Measurements from ENCODE around the gene RASSF7.
A peak's percentile ranks its signal among the peaks of the same experiment; 100 is the strongest.

Gene RASSF7

DNA sequence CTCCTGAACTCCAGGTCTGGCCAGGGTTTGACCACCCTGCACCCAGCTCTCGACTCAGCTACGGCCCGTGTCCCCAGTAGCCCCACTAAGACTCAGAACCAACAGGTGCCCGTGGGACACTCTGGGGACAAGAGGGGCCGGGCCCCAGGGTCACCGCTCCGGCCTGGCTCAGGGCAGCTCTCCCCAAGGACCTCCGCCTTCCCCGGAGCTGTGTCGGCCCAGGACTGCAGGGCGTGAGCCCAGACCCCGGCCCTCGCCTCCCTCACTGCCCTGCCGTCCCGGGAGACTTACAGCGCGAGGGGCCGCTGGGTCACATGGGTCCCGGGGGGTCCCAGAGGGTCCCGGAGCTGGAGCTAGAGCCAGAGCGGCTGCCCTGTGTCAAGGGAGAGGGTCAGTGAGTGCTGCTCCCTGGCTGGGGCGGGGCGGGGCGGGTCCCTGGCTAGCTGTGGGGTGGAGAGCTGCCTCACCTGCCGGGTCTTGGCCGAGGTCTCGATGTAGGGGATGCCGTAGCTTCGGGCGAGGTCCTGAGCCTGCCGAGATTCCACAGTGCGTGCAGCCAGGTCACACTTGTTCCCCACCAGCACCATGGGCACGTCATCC, 27.7 kb upstream of the RASSF7 start:
- no peak for DNase-seq

DNA sequence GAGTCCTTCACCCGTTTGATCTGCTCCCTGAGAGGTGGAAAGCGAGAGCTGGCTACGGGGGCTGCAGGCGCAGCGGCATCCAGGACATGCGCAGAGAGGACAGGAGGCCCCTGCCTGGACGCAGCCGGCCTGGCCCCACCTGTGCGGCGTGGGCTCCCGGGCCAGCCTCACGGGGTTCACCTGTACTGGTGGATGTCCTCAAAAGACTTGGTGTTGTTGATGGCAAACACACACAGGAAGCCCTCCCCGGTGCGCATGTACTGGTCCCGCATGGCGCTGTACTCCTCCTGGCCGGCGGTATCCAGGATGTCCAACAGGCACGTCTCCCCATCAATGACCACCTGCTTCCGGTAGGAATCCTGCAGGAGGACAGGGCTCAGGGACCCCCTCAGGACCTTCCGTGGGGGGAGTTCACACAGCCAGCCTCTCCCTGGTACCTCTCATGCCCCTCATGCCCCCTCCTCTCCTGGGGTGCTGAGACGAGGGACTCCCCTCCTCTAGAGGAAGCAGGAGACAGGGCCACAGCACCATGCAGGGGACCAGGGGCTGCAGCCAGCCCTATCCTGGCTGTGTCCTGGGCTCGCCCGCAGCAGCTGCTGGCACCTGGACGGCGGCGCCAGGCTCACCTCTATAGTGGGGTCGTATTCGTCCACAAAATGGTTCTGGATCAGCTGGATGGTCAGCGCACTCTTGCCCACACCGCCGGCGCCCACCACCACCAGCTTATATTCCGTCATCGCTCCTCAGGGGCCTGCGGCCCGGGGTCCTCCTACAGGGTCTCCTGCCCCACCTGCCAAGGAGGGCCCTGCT, 27.0 kb upstream of the RASSF7 start:
- DNase-seq: no peak

DNA sequence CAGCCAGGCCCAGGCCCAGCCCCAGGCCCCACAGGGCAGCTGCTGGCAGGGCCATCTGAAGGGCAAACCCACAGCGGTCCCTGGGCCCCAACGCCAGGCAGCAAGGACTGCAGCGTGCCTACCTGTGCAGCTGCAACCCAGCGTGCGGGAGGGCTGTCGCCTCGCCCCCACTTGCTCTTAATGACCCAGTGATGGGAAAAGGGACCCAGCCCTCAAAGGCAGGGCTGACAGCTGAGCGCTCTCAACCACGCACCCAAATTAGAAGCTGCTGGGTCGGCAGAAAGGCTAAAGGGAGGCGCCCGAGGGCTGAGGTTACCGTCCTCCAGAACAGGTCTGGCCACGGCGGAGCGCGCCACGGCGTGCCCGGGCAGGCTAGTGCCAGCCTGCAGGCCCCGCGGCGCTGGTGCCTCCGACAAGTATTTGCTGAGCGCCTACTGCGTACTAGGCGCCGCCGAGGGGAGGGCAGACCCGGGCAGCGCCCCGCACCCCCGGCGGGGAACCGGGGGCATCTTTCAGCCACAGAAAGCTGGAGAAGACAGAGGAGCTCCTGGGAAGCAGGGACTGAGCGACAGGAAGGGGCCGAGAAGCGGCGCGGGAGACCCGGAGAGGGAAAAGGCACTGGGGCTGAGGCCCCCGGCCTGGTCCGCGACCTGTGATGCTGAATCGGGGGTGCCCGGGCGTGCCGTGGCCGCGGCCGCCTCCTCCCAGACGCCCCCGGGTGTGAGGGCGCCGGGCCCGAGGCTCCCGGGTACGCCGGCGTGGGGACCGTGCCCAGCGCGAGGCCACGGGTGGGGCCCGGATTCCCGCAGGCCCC, 26.2 kb upstream of the RASSF7 start:
- DNase-seq: peak; percentile 11

DNA sequence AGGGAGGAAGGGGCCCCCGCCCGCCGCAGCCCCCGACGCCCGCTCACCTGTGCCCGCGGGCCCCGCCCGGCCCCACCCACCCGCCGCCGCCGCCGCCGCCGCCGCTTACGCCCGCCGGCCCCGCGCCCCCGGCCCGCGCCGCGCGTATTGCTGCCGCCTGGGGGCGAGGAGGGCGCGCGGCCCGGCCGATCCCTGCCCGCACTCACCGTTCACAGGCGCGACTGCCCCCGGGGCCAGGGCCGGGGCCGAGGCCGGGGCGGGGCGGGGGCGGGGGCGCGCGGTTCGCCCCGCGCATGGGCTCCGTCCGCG, 25.6 kb upstream of the RASSF7 start:
- no peak for DNase-seq

DNA sequence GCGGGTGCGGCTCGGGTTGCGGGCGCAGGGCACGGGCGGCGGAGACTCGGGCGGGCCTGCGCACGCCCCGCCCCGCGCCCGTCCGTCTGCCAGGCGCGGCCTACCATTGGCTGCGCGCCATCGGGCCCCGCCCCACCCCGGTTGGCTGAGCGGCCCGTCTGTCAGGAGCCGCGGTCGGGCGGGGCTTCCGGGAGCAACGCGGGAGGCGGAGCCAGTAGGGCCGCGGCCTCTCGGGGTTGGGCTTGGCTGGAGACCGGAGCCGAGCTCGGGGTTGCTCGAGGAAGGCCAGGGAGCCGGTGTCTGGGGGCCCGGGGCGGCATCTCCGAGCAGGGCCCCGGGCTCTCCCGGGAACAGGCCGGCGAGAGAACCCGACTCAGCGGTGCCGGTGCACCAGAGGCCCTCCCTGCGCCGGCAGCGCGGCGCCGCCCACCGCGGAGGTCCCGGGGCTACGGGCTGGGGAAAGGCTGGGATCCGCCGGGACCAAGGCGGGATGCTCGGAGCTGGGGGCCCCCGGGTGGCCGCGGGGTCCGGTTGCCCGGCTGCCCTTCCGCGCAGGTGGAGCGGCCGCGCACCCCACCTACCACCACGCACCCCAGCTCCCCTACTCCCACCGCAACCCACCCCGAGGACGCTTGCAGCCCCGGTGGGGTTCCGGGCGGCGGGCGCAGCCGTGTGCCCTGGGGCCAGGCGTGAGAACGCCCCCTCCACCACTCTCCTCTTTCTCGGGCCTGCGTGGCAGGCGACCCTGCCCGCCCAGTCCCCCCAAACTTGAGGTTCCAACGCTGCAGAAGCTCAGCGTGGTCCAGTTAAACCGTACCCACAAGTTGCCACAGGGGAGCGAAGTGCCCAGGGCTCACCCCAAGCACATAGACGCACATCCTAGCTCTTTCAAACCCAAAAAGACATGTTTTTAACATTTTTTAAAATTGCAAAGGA, 25.0 kb upstream of the RASSF7 start, which contains the start of gene HRAS:
TSS of gene HRAS (minus strand) at position 58 of the 936 bp plus-strand sequence.
- DNase-seq: peak; percentile 40

DNA sequence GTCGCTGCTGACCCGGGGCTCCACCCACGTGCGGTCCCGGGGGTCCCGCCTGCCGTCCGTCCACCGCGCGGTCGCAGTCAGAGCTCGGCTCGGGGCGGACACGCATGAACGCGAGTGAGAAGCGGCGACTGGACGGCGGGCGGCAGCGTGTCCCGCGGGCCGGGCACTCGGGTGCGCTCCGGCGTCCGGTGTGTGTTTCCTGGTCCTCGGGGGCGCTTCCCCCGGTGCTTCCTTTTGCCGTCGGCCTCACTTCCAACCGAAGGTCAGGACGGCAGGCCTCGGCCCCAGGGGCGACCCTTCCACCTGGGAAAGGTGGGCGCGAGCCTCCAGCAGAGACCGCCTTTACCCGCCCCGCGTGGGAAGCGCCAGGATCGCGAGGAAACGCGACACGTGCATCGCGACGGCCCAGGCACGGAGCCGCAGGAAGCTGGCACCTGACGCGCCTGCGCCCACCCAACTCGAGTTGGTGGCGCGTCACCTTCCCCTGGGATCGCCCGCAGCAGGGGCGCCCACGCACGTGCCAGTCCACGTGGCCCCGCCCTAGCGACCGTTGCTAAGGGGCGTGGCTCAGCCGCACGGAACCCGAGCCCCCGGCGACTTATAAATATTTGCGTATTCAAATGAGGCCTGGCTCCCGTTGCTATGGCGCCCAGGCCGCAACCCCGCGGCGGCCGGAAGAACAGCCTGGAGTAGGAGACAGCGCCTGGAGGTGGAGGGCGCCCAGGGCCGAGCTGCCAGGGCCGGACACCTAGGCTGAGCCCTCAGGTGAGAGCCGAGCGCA, 23.7 kb upstream of the RASSF7 start, which contains the start of gene LRRC56:
TSS of gene LRRC56 (plus strand) at position 687 of the 781 bp plus-strand sequence. CDS start 3,158 bp downstream, outside the sequence.
- peak; percentile 13 for DNase-seq

DNA sequence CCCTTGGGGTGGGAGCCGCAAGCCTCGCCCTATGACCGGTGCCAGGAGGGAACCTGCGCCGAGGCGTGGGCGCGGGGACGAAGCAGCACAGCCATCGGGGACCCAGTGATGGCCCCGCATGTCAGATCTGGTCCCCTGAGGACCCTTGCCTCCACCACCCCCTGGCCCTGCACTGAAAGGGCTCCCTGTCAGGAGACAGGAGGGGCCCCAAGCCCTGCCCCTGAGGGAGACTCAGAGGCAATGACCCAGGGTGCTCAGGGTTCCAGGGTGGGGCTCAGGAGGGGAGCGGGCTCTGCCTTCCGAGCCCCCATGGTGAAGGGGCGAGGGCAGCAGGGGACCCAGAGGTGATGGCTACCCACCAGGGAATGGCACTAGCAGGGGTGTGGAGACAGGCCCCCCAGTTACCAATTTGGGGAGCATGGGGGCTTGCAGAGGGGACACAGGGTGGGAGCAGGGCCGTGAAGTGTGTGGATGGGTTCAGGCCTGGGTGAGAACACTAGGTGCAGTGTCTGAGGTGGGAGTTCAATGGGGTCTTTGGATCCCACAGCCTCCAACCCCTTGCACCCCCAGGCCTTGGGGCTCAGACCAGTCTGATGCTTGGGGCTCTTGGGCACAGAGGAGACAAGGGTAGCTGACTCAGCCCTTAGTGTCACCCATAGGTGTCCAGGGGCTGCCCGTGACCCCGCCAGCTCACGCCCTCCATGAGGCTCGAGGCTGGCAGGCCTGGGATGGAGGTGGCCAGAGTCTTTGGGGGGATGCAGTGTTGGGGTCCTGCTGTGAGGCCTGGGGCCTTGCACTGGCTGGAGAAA, 22.9 kb upstream of the RASSF7 start:
- no peak for DNase-seq

DNA sequence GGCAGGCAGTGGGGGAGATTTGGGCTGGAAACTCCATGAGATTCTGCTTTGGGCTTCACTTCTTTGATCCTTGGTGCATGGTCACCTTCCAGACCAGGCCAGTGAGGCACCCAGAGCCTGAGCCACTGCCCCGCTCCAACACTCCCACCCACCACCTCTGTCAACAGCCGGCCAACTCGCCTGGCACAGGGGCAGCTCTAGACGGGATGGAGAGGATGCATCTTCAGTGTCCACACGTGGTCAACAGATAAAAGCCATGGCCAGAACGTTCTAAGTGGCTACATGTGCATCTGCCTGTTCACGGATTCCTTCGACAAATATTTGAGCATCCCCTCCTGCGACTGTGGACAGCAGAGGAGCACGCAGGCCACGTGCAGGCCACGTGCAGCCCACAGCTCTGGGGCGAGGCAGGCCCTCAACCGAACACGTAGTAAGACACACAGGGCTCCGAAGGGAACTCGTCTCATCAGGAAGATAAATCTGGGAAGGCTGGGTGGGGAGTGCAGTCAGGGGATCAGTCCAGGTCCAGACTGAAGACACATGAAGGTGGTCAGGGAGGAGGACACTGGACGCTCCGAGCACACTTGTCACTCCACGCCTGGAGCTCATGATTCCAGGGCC, 22.2 kb upstream of the RASSF7 start:
- no peak for DNase-seq

DNA sequence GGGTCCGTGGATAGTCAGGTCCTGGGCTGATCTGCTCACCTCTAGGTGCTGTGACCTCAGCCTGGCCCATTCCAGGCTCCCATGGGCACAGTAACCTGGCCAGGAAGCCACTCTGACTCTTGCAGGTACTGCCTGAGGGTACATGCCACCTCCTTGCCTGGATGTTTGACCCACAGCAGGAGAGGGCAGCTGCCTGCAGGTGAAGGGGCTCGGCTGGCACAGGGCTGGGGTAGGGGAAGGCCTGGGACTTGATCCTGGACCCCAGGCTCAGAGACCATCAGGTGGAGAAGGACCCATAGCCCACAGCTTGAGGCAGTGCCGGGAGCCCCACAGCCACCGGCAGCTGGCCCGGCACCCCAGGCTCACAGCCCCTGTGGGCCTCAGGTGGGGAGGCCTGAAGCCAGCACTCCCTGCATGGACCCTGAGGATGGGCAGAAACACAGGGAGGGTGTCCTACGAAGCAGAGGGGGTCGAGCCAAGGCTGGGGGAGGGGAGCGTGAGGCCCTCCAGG, 20.7 kb upstream of the RASSF7 start:
- DNase-seq: no peak

DNA sequence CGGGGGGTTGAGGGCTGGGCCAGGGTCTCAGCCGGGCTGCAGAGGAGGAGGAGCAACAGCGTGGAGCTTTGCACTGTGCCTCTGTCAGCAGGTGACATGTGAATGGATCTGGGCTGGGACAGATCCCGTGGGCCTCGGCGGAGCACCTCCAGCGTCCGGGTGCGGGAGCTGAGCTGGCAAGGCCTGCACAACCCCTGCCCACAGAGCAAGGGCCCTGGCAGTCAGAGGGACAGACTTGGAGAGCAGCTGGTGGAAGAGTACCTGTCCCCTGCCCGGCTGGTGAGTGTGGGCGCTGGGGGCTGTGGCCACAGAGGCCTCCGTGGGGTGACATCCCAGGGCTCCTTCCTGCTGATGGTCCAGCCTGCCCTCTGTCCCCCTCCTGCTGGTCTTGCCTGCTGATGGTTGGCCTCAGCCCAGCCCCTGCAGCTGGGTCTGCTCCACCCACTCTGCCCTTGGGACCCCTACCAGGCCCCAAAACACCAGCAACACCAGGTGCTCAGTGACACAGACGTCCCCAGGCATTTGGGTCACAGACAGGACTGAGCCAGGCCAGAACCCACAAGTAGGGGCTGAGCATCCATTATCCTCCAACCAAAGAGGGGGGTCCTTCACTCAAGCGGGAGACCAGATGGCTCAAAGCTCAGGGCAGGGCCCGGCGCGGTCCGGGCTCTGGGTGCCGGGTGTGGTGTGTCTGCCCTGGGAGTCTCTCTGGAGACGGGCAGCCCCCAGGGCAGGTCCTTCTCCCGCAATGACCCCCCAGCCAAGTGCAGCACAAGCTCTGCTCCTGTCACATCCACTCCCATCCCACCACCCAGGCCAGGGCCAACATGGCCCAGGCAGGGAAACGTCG, 20.0 kb upstream of the RASSF7 start:
- no peak for DNase-seq

DNA sequence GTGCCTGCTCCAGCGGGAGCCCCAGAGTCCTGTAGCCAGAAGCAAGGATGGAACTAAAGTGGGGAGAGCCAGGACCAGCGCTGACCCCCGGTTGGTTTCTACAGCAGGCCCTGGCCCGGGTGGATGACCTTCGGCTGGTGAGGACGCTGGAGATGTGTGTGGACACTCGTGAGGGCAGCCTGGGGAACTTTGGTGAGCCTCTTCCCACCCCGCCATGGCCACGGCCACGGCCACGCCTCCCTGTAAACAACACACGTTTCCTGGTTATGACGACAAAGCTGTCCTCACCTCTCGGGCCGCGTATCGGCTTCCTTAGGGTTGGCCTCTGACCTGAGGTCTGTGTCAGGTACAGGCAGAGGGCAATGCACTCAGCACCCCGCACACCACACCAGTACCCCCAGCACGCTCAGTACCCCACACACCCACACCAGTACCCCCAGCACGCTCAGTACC, 19.3 kb upstream of the RASSF7 start:
- no peak for DNase-seq

DNA sequence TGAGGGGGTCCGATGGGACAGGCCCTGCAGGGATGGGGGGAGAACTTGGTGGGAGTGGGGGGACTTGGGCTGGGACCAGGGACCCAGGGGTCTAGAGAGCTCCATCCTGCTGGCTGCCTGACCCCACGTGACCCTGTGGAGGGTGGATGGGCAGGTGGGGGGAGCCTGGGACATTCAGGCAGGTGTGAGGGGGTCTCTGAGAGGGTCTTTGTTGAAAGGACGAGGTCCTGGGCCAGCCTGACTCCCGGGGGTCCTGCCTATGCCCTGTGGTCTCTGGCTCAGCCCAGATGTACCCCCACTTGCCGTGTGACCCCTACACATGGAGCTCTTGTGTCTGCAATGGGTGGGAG, 16.0 kb upstream of the RASSF7 start:
- DNase-seq: no peak

DNA sequence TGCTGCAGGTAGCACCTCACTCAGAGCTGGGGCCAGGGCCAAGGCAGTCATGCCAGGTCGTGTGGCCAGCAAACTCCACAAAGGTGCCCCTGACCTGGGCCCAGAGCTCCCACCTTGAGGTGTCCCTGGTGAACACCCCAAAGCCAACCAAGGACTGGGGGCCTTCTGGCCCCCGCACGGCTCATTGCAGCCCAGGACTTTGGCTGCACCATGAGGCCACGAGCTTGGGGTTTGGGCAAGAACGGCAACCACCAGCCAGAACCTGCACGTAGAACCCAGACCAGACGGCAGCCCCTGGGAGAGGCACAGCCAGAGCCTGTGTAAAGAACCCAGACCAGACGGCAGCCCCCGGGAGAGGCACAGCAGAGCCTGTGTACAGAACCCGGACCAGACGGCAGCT, 15.6 kb upstream of the RASSF7 start:
- no peak for DNase-seq

DNA sequence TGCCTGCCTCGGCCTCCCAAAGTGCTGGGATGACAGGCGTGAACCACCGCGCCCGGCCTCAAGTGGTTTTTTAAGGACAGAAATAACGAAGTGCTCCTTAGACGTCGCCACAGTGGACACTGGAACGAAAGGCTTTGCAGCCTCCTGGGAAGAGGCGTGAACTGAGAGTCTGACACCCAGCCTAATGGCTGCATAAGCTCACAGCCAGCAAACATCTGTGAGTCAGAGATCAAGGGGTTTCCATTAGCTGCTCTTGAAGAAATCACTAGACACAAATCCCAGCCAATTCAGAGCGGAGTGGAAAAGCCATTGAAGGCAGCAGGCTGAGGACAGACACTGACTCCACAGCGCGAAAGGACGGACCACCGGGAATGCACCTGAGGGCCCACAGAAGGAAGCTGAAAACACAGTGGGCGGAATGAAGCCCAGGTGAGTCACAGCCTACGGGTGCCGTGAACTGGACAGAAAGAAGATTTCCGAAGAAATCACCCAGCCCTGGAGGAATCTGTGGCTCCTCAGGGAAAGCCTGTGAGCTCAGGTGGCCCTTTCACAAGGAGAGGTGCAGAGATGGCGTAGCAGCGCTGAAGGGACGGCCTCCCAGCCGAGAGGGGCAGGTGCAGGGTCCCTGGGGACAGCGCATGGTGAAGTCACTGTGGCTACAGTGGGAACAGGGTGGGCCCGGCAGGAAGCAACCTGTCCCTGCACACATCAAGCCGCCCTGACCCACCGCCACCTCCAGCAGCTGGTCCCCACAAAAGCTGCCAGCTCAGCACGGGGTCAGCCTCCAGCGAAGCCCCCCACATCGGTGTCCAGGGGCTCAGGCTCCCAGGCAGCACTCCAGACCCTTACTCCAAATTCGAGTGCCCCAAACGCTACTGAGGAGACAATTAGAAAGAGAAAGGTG, 11.8 kb upstream of the RASSF7 start:
- DNase-seq: no peak

DNA sequence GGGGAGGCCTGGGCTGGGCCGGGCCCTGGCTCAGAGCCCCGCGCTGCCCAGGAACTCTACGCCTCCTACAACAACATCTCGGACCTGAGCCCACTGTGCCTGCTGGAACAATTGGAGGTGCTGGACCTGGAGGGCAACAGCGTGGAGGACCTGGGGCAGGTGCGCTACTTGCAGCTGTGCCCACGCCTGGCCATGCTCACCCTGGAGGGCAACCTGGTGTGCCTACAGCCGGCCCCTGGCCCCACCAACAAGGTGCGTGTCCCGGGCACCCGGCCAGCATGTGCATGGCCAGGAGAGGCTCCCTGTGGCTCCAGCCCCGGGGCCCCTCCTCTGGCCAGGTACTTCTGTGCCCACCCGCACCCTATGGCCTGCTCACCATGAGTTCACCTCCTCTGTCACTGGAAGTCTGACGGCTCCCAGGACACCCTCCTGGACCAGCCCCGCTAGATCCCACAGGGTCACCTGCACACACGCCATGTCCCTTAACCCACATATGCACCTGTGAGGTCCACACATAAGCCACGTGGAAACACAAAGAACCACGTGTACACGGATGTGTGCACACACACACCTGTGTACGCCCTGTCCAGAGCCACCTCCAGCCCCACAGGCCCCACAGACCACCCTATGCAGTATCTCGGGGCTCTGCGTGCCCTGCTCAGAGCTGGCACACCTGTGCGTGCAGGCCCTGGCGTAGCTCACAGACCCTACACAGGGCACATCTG, 10.6 kb upstream of the RASSF7 start:
- no peak for DNase-seq

DNA sequence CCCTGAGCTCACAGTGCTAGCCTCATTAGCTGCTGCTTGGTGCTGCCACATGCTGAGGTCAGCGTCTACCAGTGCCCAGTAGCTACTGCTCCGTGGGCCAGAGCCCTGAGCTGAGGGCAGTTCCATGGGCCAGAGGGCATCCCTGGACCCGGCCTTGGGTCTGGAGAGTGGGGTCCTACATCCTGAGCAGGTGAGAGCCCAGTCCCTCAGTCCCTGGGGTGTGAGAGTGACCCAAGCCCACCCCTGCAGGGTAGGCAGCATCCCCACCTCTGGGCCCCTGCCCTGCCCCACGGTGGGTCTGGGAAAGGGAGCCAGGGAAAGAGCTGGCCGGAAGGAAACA, 10.1 kb upstream of the RASSF7 start:
- DNase-seq: no peak

DNA sequence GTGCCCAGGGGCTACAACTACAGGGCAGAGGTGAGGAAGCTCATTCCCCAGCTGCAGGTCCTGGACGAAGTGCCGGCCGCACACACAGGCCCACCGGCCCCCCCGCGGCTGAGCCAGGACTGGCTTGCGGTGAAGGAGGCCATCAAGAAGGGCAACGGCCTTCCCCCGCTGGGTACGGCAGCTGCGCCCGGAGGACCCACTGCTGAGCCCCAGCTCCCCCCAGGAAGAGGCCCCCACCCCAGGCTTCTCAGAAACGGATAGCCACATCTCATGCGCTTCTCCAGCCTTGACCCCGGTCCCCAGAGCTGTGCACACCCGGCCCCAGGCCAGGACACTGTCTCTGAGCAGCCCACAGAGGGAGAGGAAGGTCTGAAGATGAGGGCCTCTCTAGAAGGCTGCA, 9.6 kb upstream of the RASSF7 start:
- no peak for DNase-seq

DNA sequence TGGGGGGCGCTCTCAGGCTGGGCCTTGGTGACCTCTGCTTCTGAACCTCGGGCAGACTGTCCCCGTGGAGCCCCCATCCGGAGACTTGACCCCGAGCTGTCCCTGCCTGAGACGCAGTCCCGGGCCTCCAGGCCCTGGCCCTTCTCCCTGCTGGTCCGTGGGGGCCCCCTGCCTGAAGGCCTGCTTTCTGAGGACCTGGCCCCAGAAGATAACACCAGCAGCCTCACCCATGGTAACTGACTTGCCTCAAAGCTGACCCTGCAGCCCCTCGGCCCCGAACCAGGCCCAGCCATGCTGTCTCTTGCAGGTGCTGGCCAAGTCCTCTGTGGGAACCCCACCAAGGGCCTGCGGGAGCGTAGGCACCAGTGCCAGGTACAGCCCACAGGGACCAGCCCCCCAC, 9.2 kb upstream of the RASSF7 start:
- DNase-seq: no peak
